Panc1 (cell line): ENCODE measurements around the gene SOX18.

Source experiments
- CTCF ChIP-seq: fragments of 450-650 bp; IDR thresholded peaks from 2 replicates; pipeline ENCODE4 v1.5.1; 2017; ENCODE audit warnings: mild to moderate bottlenecking
- POLR2AphosphoS5 ChIP-seq: IDR thresholded peaks from 2 replicates; pipeline ENCODE4 v1.6.1; 2012; ENCODE audit warnings: mild to moderate bottlenecking, low read depth, low read length, moderate library complexity
- SIN3A ChIP-seq: IDR thresholded peaks from 2 replicates; pipeline ENCODE4 v1.6.1; 2012; ENCODE audit warnings: low read depth, mild to moderate bottlenecking, low read length, moderate library complexity, borderline replicate concordance; ENCODE audit not compliant: insufficient read depth

- no peak for TF ChIP-seq CTCF
- TF ChIP-seq POLR2AphosphoS5: no peak
- TF ChIP-seq SIN3A: no peak
Observed at GRCh38 chr20:64051561-64052325, 2.3 kb upstream of the SOX18 start.
